CD1c-positive myeloid dendritic cell (primary cell): Measurements from ENCODE around the gene SOX13.

ENCODE experiments used
- DNase-seq: peaks from one replicate; pipeline ENCODE4 v3.0.0-alpha.2; 2016; ENCODE audit errors: extremely low spot score

Gene SOX13

GRCh38 chr1:204152310-204153044, 79.6 kb downstream of the SOX13 start:
- DNase-seq = no peak

GRCh38 chr1:204153667-204154066, 80.8 kb downstream of the SOX13 start:
- DNase-seq = no peak

- no peak for DNase-seq
Observed at GRCh38 chr1:204154568-204155255, 81.8 kb downstream of the SOX13 start.

GRCh38 chr1:204155881-204156280, 83.0 kb downstream of the SOX13 start:
- DNase-seq = no peak

GRCh38 chr1:204157962-204158361, 85.0 kb downstream of the SOX13 start:
- peak; percentile 82 for DNase-seq

GRCh38 chr1:204161609-204162493, 88.9 kb downstream of the SOX13 start:
- no peak for DNase-seq

GRCh38 chr1:204162494-204163074, 89.7 kb downstream of the SOX13 start:
- peak; percentile 83 for DNase-seq

- no peak for DNase-seq
Observed at GRCh38 chr1:204166219-204166618, 93.3 kb downstream of the SOX13 start, which contains the start of gene REN. Gene REN (minus strand): TSS chr1:204166337. CDS start chr1:204166293, 44 bp downstream.

GRCh38 chr1:204167730-204168129, 94.8 kb downstream of the SOX13 start:
- no peak for DNase-seq

- DNase-seq = no peak
Observed at GRCh38 chr1:204169858-204170257, 96.9 kb downstream of the SOX13 start.

- no peak for DNase-seq
Observed at GRCh38 chr1:204170494-204171155, 97.7 kb downstream of the SOX13 start.

GRCh38 chr1:204171751-204172178, 98.8 kb downstream of the SOX13 start:
- DNase-seq = peak; percentile 68

- no peak for DNase-seq
Observed at GRCh38 chr1:204172404-204173029, 99.6 kb downstream of the SOX13 start.

GRCh38 chr1:204174958-204175357, 102.0 kb downstream of the SOX13 start:
- DNase-seq = no peak

- DNase-seq = no peak
Observed at GRCh38 chr1:204176049-204176448, 103.1 kb downstream of the SOX13 start.

- peak; percentile 32 for DNase-seq
Observed at GRCh38 chr1:204177133-204177532, 104.2 kb downstream of the SOX13 start.
